GM12801 (cell line): ENCODE data around the gene SPRY4.

ENCODE experiments used
- CTCF ChIP-seq: IDR thresholded peaks from one replicate; pipeline ENCODE4 v1.5.1; 2011; ENCODE audit warnings: control low read depth; ENCODE audit not compliant: insufficient read length; ENCODE audit errors: extremely low read depth

Gene SPRY4

GRCh38 chr5:142324871-142325724 lies at the start of gene SPRY4:
Gene SPRY4 (minus strand): TSS chr5:142325021. CDS start chr5:142315108, 9,913 bp downstream.
- no peak for TF ChIP-seq CTCF

GRCh38 chr5:142368529-142368928 lies 43.7 kb upstream of the SPRY4 start:
- no peak for TF ChIP-seq CTCF

GRCh38 chr5:142366007-142366406 lies 41.2 kb upstream of the SPRY4 start:
- no peak for TF ChIP-seq CTCF

- no peak for TF ChIP-seq CTCF
Observed at GRCh38 chr5:142364251-142365145, 39.7 kb upstream of the SPRY4 start.

GRCh38 chr5:142363619-142363963 lies 38.8 kb upstream of the SPRY4 start:
- TF ChIP-seq CTCF, result no peak

GRCh38 chr5:142360607-142361120 lies 35.8 kb upstream of the SPRY4 start:
- TF ChIP-seq CTCF, result no peak

- TF ChIP-seq CTCF, result no peak
Observed at GRCh38 chr5:142360051-142360498, 35.3 kb upstream of the SPRY4 start.
